Measurements from ENCODE around the gene FOXP1.

GRCh38 chr3:71066356-71066755, 517.2 kb downstream of the FOXP1 start:
- TF ChIP-seq, protein P1, sequence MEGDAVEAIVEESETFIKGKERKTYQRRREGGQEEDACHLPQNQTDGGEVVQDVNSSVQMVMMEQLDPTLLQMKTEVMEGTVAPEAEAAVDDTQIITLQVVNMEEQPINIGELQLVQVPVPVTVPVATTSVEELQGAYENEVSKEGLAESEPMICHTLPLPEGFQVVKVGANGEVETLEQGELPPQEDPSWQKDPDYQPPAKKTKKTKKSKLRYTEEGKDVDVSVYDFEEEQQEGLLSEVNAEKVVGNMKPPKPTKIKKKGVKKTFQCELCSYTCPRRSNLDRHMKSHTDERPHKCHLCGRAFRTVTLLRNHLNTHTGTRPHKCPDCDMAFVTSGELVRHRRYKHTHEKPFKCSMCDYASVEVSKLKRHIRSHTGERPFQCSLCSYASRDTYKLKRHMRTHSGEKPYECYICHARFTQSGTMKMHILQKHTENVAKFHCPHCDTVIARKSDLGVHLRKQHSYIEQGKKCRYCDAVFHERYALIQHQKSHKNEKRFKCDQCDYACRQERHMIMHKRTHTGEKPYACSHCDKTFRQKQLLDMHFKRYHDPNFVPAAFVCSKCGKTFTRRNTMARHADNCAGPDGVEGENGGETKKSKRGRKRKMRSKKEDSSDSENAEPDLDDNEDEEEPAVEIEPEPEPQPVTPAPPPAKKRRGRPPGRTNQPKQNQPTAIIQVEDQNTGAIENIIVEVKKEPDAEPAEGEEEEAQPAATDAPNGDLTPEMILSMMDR (IDR thresholded peaks at IDR 0.05): no peak
- TF ChIP-seq POLR2A (IDR thresholded peaks at IDR 0.05) (no peak), POLR2AphosphoS5 (IDR thresholded peaks at IDR 0.05) (peak in 1 of 3 donors; percentile 4)
